ENCODE measurements around the gene COL6A2. TPM values are rescaled to one million over a fixed set of nuclear protein-coding genes. Genes with fewer than 3 reads are reported as not detected.
"Not testable (repeated sequence)": the region's sequence is repeated elsewhere in the genome, so short reads cannot be mapped to it uniquely, and the experiment has no call there.

The COL6A2 gene
- total and polyA plus RNA-seq, 2 experiments from 2014 or later = 28.4 to 89.2 TPM

DNA sequence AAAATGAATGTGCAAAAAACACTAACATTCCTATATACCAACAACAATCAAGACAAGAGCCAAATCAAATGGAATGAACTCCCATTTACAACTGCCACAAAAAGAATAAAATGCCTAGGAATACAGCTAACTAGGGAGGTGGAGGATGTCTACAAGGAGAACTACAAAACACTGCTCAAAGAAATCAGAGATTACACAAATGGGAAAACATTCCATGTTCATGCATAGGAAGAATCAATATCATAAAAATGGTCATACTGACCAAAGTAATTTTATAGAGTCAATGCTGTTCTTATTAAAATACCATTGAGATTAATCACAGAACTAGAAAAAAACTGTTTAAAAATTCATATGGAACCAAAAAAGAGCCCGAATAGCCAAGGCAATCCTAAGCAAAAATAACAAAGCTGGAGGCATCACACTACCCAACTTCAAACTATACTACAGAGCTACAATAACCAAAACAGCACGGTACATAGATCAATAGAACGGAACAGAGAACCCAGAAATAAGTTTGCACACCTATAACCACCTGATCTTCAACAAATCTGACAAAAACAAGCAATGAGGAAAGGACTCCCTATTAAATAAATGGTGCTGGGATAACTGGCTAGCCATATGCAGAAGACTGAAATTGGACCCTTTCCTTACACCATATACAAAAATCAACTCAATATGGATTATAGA, 78.7 kb downstream of the COL6A2 start:
- H3K36me3 Mint-ChIP-seq (ENCODE audit: low read depth) = peaks cover 33% of the 10 kb centered on the region
- not testable (repeated sequence) for H3K36me3 ChIP-seq (ENCODE audit: insufficient read depth); DNase-seq (ENCODE audit: low spot score); H3K27ac ChIP-seq (ENCODE audit: low read depth); H2AFZ ChIP-seq; H3K4me3 ChIP-seq; H3F3A ChIP-seq (replicated peaks; ENCODE audit: low read depth); H3K4me2 ChIP-seq; H3K27ac Mint-ChIP-seq; ATAC-seq; H3K27me3 Mint-ChIP-seq (ENCODE audit: insufficient read depth, low read depth, poor library complexity); H3K27me3 ChIP-seq (ENCODE audit: insufficient read depth); H3K4me3 Mint-ChIP-seq; H3K4me1 ChIP-seq (ENCODE audit: insufficient read depth); H3K9me2 ChIP-seq (ENCODE audit: insufficient read depth)
- H3K4me1 Mint-ChIP-seq = peaks cover 22% of the 10 kb centered on the region
- peaks cover 10% of the 10 kb centered on the region; the same call in 2 of the 3 replicates for H3K9me3 Mint-ChIP-seq
- peaks cover 13% of the 10 kb centered on the region; the same call in 1 of the 2 replicates for H4K20me1 ChIP-seq (replicated peaks; ENCODE audit: insufficient read depth)
- peaks cover 74% of the 10 kb centered on the region for H3K79me2 ChIP-seq (replicated peaks; ENCODE audit: insufficient read depth)

GRCh38 chr21:46178961-46179360, 81.0 kb downstream of the COL6A2 start:
- Mint-ChIP-seq H3K27me3 (ENCODE audit: insufficient read depth, low read depth, poor library complexity) (peaks cover 5% of the 10 kb centered on the region), H3K9me3 (peaks cover 8% of the 10 kb centered on the region; the same call in 1 of the 3 replicates), H3K27ac (no peak overlapping the region), H3K36me3 (ENCODE audit: low read depth) (peaks cover 27% of the 10 kb centered on the region), H3K4me1 (peaks cover 16% of the 10 kb centered on the region), H3K4me3 (no peak overlapping the region)
- H3K9me2 ChIP-seq (ENCODE audit: insufficient read depth) = no peaks in the 10 kb centered on the region
- ATAC-seq = no peak
- H3K36me3 ChIP-seq (ENCODE audit: insufficient read depth) = no peaks in the 10 kb centered on the region
- no peak overlapping the region for H3K27ac ChIP-seq (ENCODE audit: low read depth)
- H2AFZ ChIP-seq = no peak overlapping the region
- H4K20me1 ChIP-seq (replicated peaks; ENCODE audit: insufficient read depth) = peaks cover 13% of the 10 kb centered on the region; the same call in 1 of the 2 replicates
- H3K4me3 ChIP-seq = no peak overlapping the region
- H3K79me2 ChIP-seq (replicated peaks; ENCODE audit: insufficient read depth) = peaks cover 63% of the 10 kb centered on the region
- no peak for DNase-seq (ENCODE audit: low spot score)
- H3K27me3 ChIP-seq (ENCODE audit: insufficient read depth) = no peaks in the 10 kb centered on the region
- no peaks in the 10 kb centered on the region; the same call in 1 of the 2 replicates for H3K4me1 ChIP-seq (ENCODE audit: insufficient read depth)
- H3K4me2 ChIP-seq = no peak overlapping the region
- no peaks in the 10 kb centered on the region for H3F3A ChIP-seq (replicated peaks; ENCODE audit: low read depth)
- TF ChIP-seq JUNB (IDR thresholded peaks at IDR 0.05; ENCODE audit: unreplicated experiment) = no peak
- TF ChIP-seq CTCF (conservative IDR thresholded peaks at IDR 0.05; ENCODE audit: low read depth in 2 of 2) = no peak
- no peak for TF ChIP-seq EZH2phosphoT487 (IDR thresholded peaks at IDR 0.05; ENCODE audit: unreplicated experiment)
- no peak for TF ChIP-seq STAT1 (IDR thresholded peaks at IDR 0.05; ENCODE audit: unreplicated experiment)
- TF ChIP-seq ETS1 (IDR thresholded peaks at IDR 0.05) = no peak
- no peak for TF ChIP-seq CREB1 (CRISPR knock-in tag; IDR thresholded peaks at IDR 0.05; ENCODE audit: low read depth)
- no peak for TF ChIP-seq ZNF462 (CRISPR knock-in tag; IDR thresholded peaks at IDR 0.05)
- TF ChIP-seq REST (IDR thresholded peaks at IDR 0.05; ENCODE audit: unreplicated experiment) = no peak

Measured in GM23338 (cell line).